Measurements from ENCODE around the gene TMEM244.
A peak's percentile ranks its signal among the peaks of the same experiment; 100 is the strongest.

The TMEM244 gene, protein sequence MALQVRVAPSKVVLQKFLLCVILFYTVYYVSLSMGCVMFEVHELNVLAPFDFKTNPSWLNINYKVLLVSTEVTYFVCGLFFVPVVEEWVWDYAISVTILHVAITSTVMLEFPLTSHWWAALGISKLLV

DNA sequence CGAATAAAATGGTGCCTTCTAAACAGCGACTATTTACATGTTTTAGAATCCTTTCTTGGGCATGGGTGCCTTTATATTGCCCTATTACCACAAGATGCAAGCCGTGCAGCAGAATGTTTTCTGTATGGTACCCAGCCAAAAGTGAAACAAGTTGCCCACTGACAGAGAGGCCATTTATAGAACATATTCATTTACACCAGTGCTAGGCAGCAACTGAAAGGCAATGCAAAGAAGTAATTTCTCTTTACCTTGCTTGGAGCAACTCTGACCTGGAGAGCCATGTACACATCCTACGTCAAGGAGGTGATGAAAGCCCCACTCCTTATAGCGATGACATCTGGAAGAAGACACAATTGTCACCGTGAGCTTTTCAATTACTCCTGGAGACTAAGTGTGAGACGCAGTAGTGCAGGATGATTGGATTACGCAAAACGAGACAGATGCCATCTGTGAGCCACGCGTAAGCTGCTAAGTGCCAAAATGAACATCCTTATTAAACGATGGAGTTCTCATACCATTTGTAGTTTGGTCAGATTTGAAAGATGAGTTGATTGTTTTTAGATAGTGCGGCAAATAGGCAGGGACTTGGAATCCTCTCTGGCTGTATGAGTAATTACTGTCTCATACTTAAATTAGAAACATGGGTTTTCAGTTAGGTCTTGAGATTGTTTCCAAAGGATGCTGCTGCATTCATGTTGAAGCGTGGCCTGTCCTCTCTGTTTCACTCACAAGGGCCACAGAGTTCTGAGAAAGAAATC is at the start of gene TMEM244:
TMEM244 (minus strand) TSS at position 408 of the 758 bp plus-strand sequence; CDS start at position 281, 127 bp downstream.
- Histone ChIP-seq H3K27me3 (ENCODE audit: control insufficient read depth in 5 of 5, insufficient read depth in 4 of 5, low read length in 5 of 5) (no peaks in the 10 kb centered on the region), H3K9me3 (ENCODE audit: control insufficient read depth in 5 of 5, low read length in 5 of 5) (no peaks in the 10 kb centered on the region), H3K27ac (ENCODE audit: low read depth, low read length) (no peak within 1 kb of the TSS), H3K9ac (ENCODE audit: low read length in 5 of 5) (no peak within 1 kb of the TSS), H3K4me1 (ENCODE audit: control insufficient read depth in 5 of 5, insufficient read depth in 5 of 5, low read length in 5 of 5) (no peaks in the 10 kb centered on the region), H3K36me3 (ENCODE audit: control insufficient read depth in 5 of 5, insufficient read depth in 5 of 5, low read length in 5 of 5) (no peaks in the 10 kb centered on the region), H3K4me3 (ENCODE audit: low read depth in 1 of 5, low read length in 5 of 5) (peak within 1 kb of the TSS in 1 of 5 donors; percentile 13)

DNA sequence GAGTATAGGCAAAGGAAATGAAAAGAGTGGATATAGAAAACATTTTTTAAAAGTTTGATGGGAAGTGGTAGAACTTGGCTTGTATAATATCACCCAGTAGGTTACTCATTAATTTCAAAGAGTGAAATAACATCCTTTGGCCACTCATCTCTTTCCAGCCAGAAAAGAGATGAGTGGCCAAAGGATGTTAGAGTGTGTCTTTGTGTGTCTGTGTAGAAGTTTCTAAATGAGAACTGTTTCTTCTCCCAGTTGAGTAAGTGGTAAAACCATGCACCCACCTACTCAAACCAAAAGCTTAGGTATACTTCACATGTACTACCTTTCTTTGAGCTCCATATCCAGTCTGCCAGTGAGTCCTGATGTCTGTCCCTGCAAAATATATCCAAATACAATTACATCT is 47.7 kb upstream of the TMEM244 start:
- H3K27ac ChIP-seq (ENCODE audit: low read depth, low read length): no peak overlapping the region
- H3K4me1 ChIP-seq (ENCODE audit: control insufficient read depth in 5 of 5, insufficient read depth in 5 of 5, low read length in 5 of 5): no peaks in the 10 kb centered on the region
- H3K36me3 ChIP-seq (ENCODE audit: control insufficient read depth in 5 of 5, insufficient read depth in 5 of 5, low read length in 5 of 5): no peaks in the 10 kb centered on the region
- peaks cover 0 to 2% (median 0%) of the 10 kb centered on the region in 5 donors for H3K9me3 ChIP-seq (ENCODE audit: control insufficient read depth in 5 of 5, low read length in 5 of 5)
- H3K9ac ChIP-seq (ENCODE audit: low read length in 5 of 5): no peak overlapping the region
- no peaks in the 10 kb centered on the region for H3K27me3 ChIP-seq (ENCODE audit: control insufficient read depth in 5 of 5, insufficient read depth in 4 of 5, low read length in 5 of 5)
- no peak overlapping the region for H3K4me3 ChIP-seq (ENCODE audit: low read depth in 1 of 5, low read length in 5 of 5)

GRCh38 chr6:129908356-129908755 is 47.2 kb upstream of the TMEM244 start:
- Histone ChIP-seq H3K4me3 (ENCODE audit: low read depth in 1 of 5, low read length in 5 of 5) (no peak overlapping the region), H3K4me1 (ENCODE audit: control insufficient read depth in 5 of 5, insufficient read depth in 5 of 5, low read length in 5 of 5) (no peaks in the 10 kb centered on the region), H3K9me3 (ENCODE audit: control insufficient read depth in 5 of 5, low read length in 5 of 5) (peaks cover 0 to 2% (median 0%) of the 10 kb centered on the region in 5 donors), H3K36me3 (ENCODE audit: control insufficient read depth in 5 of 5, insufficient read depth in 5 of 5, low read length in 5 of 5) (no peaks in the 10 kb centered on the region), H3K27me3 (ENCODE audit: control insufficient read depth in 5 of 5, insufficient read depth in 4 of 5, low read length in 5 of 5) (no peaks in the 10 kb centered on the region), H3K9ac (ENCODE audit: low read length in 5 of 5) (no peak overlapping the region), H3K27ac (ENCODE audit: low read depth, low read length) (no peak overlapping the region)

DNA sequence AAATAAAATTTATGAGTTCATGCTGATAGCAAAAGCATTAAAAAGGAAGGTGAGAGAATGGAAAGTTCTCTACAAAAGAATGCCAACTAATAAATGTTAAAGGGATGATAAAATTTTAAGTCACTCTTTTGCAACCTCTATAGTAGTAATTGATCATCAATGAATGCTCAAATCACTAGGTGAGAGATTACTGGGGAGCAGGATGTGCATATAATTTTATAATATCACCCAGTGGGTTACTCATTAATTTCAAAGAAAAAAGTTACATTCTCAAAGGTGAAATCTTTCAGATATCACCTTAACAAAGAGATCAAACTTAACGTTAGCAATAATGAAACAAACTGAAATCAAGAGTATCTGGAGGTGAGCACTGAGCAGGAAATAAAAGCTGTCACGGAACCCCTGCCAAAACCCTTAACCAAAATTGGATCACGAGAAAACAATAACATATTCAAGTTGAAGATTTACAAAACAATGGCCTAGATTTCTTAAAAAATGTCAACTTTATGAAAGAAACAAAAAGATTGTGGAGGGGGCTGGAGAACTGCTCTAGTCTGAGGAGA is 45.5 kb upstream of the TMEM244 start:
- H3K9me3 ChIP-seq (ENCODE audit: control insufficient read depth in 5 of 5, low read length in 5 of 5): peaks cover 0 to 4% (median 0%) of the 10 kb centered on the region in 5 donors
- H3K4me1 ChIP-seq (ENCODE audit: control insufficient read depth in 5 of 5, insufficient read depth in 5 of 5, low read length in 5 of 5): peaks cover 0 to 3% (median 0%) of the 10 kb centered on the region in 5 donors
- no peak overlapping the region for H3K27ac ChIP-seq (ENCODE audit: low read depth, low read length)
- H3K36me3 ChIP-seq (ENCODE audit: control insufficient read depth in 5 of 5, insufficient read depth in 5 of 5, low read length in 5 of 5): no peaks in the 10 kb centered on the region
- no peak overlapping the region for H3K9ac ChIP-seq (ENCODE audit: low read length in 5 of 5)
- H3K4me3 ChIP-seq (ENCODE audit: low read depth in 1 of 5, low read length in 5 of 5): no peak overlapping the region
- no peaks in the 10 kb centered on the region for H3K27me3 ChIP-seq (ENCODE audit: control insufficient read depth in 5 of 5, insufficient read depth in 4 of 5, low read length in 5 of 5)

DNA sequence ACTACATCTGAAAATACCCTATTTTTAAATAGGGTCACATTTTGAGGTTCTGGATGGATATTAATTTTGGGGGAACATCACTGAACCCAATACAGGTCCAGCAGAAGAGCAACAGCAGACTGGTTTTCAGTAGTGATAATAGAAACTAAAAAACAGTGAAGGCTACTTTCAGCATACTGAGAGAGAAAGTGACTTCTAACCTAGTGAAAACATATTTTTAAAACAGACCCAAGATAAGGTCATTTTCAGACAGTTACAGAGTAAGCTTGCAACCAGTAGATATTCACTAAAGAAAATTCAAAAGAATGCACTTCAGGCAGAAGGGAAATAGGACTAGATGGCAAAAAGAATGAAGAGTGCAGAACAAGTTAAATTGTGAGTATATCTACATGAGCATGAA is 42.0 kb upstream of the TMEM244 start:
- no peaks in the 10 kb centered on the region for H3K36me3 ChIP-seq (ENCODE audit: control insufficient read depth in 5 of 5, insufficient read depth in 5 of 5, low read length in 5 of 5)
- no peak overlapping the region for H3K4me3 ChIP-seq (ENCODE audit: low read depth in 1 of 5, low read length in 5 of 5)
- H3K9ac ChIP-seq (ENCODE audit: low read length in 5 of 5): no peak overlapping the region
- H3K9me3 ChIP-seq (ENCODE audit: control insufficient read depth in 5 of 5, low read length in 5 of 5): peaks cover 0 to 4% (median 0%) of the 10 kb centered on the region in 5 donors
- no peaks in the 10 kb centered on the region for H3K27me3 ChIP-seq (ENCODE audit: control insufficient read depth in 5 of 5, insufficient read depth in 4 of 5, low read length in 5 of 5)
- no peak overlapping the region for H3K27ac ChIP-seq (ENCODE audit: low read depth, low read length)
- peaks cover 0 to 3% (median 0%) of the 10 kb centered on the region in 5 donors for H3K4me1 ChIP-seq (ENCODE audit: control insufficient read depth in 5 of 5, insufficient read depth in 5 of 5, low read length in 5 of 5)

GRCh38 chr6:129902681-129903080 is 41.6 kb upstream of the TMEM244 start:
- Histone ChIP-seq H3K9me3 (ENCODE audit: control insufficient read depth in 5 of 5, low read length in 5 of 5) (peaks cover 0 to 4% (median 0%) of the 10 kb centered on the region in 5 donors), H3K27me3 (ENCODE audit: control insufficient read depth in 5 of 5, insufficient read depth in 4 of 5, low read length in 5 of 5) (no peaks in the 10 kb centered on the region), H3K36me3 (ENCODE audit: control insufficient read depth in 5 of 5, insufficient read depth in 5 of 5, low read length in 5 of 5) (no peaks in the 10 kb centered on the region), H3K4me3 (ENCODE audit: low read depth in 1 of 5, low read length in 5 of 5) (no peak overlapping the region), H3K9ac (ENCODE audit: low read length in 5 of 5) (no peak overlapping the region), H3K27ac (ENCODE audit: low read depth, low read length) (no peak overlapping the region), H3K4me1 (ENCODE audit: control insufficient read depth in 5 of 5, insufficient read depth in 5 of 5, low read length in 5 of 5) (peaks cover 0 to 3% (median 0%) of the 10 kb centered on the region in 5 donors)

GRCh38 chr6:129901910-129902309 is 40.8 kb upstream of the TMEM244 start:
- H3K4me1 ChIP-seq (ENCODE audit: control insufficient read depth in 5 of 5, insufficient read depth in 5 of 5, low read length in 5 of 5): peaks cover 0 to 3% (median 0%) of the 10 kb centered on the region in 5 donors
- H3K27me3 ChIP-seq (ENCODE audit: control insufficient read depth in 5 of 5, insufficient read depth in 4 of 5, low read length in 5 of 5): no peaks in the 10 kb centered on the region
- no peak overlapping the region for H3K4me3 ChIP-seq (ENCODE audit: low read depth in 1 of 5, low read length in 5 of 5)
- H3K9me3 ChIP-seq (ENCODE audit: control insufficient read depth in 5 of 5, low read length in 5 of 5): peaks cover 0 to 4% (median 0%) of the 10 kb centered on the region in 5 donors
- no peaks in the 10 kb centered on the region for H3K36me3 ChIP-seq (ENCODE audit: control insufficient read depth in 5 of 5, insufficient read depth in 5 of 5, low read length in 5 of 5)
- H3K27ac ChIP-seq (ENCODE audit: low read depth, low read length): no peak overlapping the region
- no peak overlapping the region for H3K9ac ChIP-seq (ENCODE audit: low read length in 5 of 5)

DNA sequence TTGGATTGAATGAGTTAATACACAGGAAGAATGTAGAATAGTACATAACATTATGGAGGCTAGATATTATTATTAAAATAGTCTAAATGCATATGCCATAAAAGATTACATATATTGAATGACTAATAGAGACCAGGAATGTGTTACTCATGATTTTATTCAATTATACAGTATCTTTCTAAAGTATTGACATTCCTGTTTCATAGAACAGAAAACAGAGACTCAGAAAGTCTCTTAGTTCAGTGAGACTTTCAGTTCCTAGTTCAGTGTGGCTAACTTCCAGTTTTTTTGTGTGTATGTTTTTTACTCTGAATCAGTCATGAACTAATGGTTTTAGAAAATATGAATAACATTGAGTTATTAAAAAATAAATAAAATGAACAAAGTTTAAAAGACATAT is 34.6 kb upstream of the TMEM244 start:
- H3K9ac ChIP-seq (ENCODE audit: low read length in 5 of 5): no peak overlapping the region
- H3K4me3 ChIP-seq (ENCODE audit: low read depth in 1 of 5, low read length in 5 of 5): no peak overlapping the region
- H3K27ac ChIP-seq (ENCODE audit: low read depth, low read length): no peak overlapping the region
- H3K36me3 ChIP-seq (ENCODE audit: control insufficient read depth in 5 of 5, insufficient read depth in 5 of 5, low read length in 5 of 5): no peaks in the 10 kb centered on the region
- H3K9me3 ChIP-seq (ENCODE audit: control insufficient read depth in 5 of 5, low read length in 5 of 5): no peaks in the 10 kb centered on the region
- H3K27me3 ChIP-seq (ENCODE audit: control insufficient read depth in 5 of 5, insufficient read depth in 4 of 5, low read length in 5 of 5): no peaks in the 10 kb centered on the region
- H3K4me1 ChIP-seq (ENCODE audit: control insufficient read depth in 5 of 5, insufficient read depth in 5 of 5, low read length in 5 of 5): no peaks in the 10 kb centered on the region

GRCh38 chr6:129894921-129895320 is 33.8 kb upstream of the TMEM244 start:
- no peak overlapping the region for H3K4me3 ChIP-seq (ENCODE audit: low read depth in 1 of 5, low read length in 5 of 5)
- no peaks in the 10 kb centered on the region for H3K36me3 ChIP-seq (ENCODE audit: control insufficient read depth in 5 of 5, insufficient read depth in 5 of 5, low read length in 5 of 5)
- H3K9ac ChIP-seq (ENCODE audit: low read length in 5 of 5): no peak overlapping the region
- H3K27me3 ChIP-seq (ENCODE audit: control insufficient read depth in 5 of 5, insufficient read depth in 4 of 5, low read length in 5 of 5): no peaks in the 10 kb centered on the region
- H3K4me1 ChIP-seq (ENCODE audit: control insufficient read depth in 5 of 5, insufficient read depth in 5 of 5, low read length in 5 of 5): no peaks in the 10 kb centered on the region
- H3K9me3 ChIP-seq (ENCODE audit: control insufficient read depth in 5 of 5, low read length in 5 of 5): no peaks in the 10 kb centered on the region
- H3K27ac ChIP-seq (ENCODE audit: low read depth, low read length): no peak overlapping the region

DNA sequence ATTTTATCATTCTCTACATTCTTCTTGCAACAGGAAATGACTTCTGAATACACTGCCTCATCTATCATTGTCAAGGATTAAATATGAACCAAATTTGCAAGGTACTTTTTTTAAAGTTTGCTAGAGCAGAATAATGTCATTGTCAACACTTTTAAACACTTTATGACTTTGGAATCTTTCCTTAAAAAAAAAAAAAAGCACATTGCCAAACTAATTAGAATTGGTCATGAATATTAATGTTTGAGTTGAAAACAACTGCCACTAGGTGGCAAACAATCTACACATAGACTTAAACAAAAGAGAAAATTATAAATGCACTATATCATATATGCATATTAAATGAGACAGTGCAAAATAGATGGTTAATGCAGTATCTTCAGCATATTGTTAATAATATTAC is 32.5 kb upstream of the TMEM244 start:
- H3K4me3 ChIP-seq (ENCODE audit: low read depth in 1 of 5, low read length in 5 of 5): no peak overlapping the region
- H3K27ac ChIP-seq (ENCODE audit: low read depth, low read length): no peak overlapping the region
- H3K4me1 ChIP-seq (ENCODE audit: control insufficient read depth in 5 of 5, insufficient read depth in 5 of 5, low read length in 5 of 5): no peaks in the 10 kb centered on the region
- no peak overlapping the region for H3K9ac ChIP-seq (ENCODE audit: low read length in 5 of 5)
- no peaks in the 10 kb centered on the region for H3K27me3 ChIP-seq (ENCODE audit: control insufficient read depth in 5 of 5, insufficient read depth in 4 of 5, low read length in 5 of 5)
- no peaks in the 10 kb centered on the region for H3K9me3 ChIP-seq (ENCODE audit: control insufficient read depth in 5 of 5, low read length in 5 of 5)
- no peaks in the 10 kb centered on the region for H3K36me3 ChIP-seq (ENCODE audit: control insufficient read depth in 5 of 5, insufficient read depth in 5 of 5, low read length in 5 of 5)
